ENCODE data around the gene C4orf33.

C4orf33 gene

DNA sequence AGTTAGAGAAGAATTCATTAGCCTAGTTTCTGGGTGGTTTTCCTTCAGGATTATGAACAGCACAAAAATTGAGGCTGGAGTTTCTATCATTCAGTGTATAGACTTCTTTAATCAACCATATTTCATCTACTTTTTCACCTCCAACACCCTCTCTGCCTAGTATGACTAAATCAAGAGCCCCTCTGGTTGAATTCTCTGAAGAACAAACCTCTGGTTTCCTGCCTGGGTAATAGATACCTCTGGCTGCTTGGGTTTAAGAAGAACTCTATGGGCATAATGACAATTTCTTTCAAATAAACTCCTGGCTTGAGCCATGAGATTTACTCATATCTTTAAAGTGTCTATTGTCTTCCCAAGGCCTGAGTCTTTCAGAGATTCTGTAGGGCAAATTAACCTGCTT is 66.5 kb downstream of the C4orf33 start:
- TF ChIP-seq, protein P1, sequence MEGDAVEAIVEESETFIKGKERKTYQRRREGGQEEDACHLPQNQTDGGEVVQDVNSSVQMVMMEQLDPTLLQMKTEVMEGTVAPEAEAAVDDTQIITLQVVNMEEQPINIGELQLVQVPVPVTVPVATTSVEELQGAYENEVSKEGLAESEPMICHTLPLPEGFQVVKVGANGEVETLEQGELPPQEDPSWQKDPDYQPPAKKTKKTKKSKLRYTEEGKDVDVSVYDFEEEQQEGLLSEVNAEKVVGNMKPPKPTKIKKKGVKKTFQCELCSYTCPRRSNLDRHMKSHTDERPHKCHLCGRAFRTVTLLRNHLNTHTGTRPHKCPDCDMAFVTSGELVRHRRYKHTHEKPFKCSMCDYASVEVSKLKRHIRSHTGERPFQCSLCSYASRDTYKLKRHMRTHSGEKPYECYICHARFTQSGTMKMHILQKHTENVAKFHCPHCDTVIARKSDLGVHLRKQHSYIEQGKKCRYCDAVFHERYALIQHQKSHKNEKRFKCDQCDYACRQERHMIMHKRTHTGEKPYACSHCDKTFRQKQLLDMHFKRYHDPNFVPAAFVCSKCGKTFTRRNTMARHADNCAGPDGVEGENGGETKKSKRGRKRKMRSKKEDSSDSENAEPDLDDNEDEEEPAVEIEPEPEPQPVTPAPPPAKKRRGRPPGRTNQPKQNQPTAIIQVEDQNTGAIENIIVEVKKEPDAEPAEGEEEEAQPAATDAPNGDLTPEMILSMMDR (IDR thresholded peaks at IDR 0.05) = no peak
- H3K27me3 Mint-ChIP-seq (ENCODE audit: low read depth, poor library complexity) = peaks cover 6% of the 10 kb centered on the region
- no peaks in the 10 kb centered on the region for H3K36me3 Mint-ChIP-seq (ENCODE audit: low read depth)
- no peak overlapping the region for H3K27ac Mint-ChIP-seq
- H3K9me3 Mint-ChIP-seq = peaks cover under 1% of the 10 kb centered on the region
- no peak overlapping the region for H3K4me3 Mint-ChIP-seq
- H3K4me1 Mint-ChIP-seq = no peaks in the 10 kb centered on the region
- no peak for DNase-seq

DNA sequence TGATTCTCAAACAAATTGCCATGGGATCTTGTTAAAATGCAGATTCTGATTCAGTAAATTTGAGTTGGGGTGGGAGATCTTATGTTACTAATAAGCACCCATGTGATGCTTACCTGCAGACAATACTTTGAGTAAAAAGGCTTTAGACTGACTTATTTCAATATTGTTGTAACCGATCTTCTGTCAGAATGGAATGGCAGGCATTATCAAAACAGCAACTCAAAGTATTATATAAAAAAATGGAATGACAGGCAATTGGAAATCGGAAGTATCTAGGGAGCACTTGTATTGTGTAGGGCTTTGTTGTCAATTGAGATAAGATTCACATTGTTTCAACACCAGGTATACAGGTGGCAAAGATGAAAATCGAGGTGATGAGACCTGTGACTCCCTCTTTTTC is 67.5 kb downstream of the C4orf33 start:
- Mint-ChIP-seq H3K4me3 (no peak overlapping the region), H3K27me3 (ENCODE audit: low read depth, poor library complexity) (peaks cover 13% of the 10 kb centered on the region), H3K36me3 (ENCODE audit: low read depth) (no peaks in the 10 kb centered on the region), H3K27ac (no peak overlapping the region), H3K9me3 (no peaks in the 10 kb centered on the region), H3K4me1 (no peaks in the 10 kb centered on the region)
- no peak for DNase-seq
- TF ChIP-seq, protein P1 (IDR thresholded peaks at IDR 0.05) = no peak

- H3K4me3 Mint-ChIP-seq = no peak overlapping the region
- no peaks in the 10 kb centered on the region for H3K9me3 Mint-ChIP-seq
- H3K36me3 Mint-ChIP-seq (ENCODE audit: low read depth) = no peaks in the 10 kb centered on the region
- no peak for DNase-seq
- H3K27ac Mint-ChIP-seq = no peak overlapping the region
- H3K4me1 Mint-ChIP-seq = no peaks in the 10 kb centered on the region
- TF ChIP-seq, protein P1 (IDR thresholded peaks at IDR 0.05) = no peak
- H3K27me3 Mint-ChIP-seq (ENCODE audit: low read depth, poor library complexity) = peaks cover 13% of the 10 kb centered on the region
Measured at GRCh38 chr4:129164243-129164642, 68.3 kb downstream of the C4orf33 start.

Measured in nephron progenitor cell (in vitro differentiated cells).